Hindlimb muscle (tissue), 1 donor: ENCODE data around the gene SETD1B. TPM values are rescaled to one million over a fixed set of nuclear protein-coding genes. Genes with fewer than 3 reads are reported as not detected.
"Not testable (repeated sequence)": the region's sequence is repeated elsewhere in the genome, so short reads cannot be mapped to it uniquely, and the experiment has no call there.

Source experiments
- DNase-seq: peaks from one replicate; pipeline ENCODE4 v3.0.0-alpha.2; 2013
- polyA plus RNA-seq: library from polyadenylated mRNA; unstranded; fragments of 120-200 nt; gene quantifications from one replicate; pipeline ENCODE4 v1.2.1, GENCODE V29; 2013; ENCODE audit not compliant: insufficient read length

SETD1B gene
- polyA plus RNA-seq = 12.3 TPM

- no peak for DNase-seq
Measured at GRCh38 chr12:121803861-121804416, at the start of gene SETD1B. Gene SETD1B, plus strand, starts transcription at chr12:121804009. Its CDS starts 729 bp downstream, at chr12:121804738.

- DNase-seq = no peak
Measured at GRCh38 chr12:121754836-121755235, 49.0 kb upstream of the SETD1B start.

GRCh38 chr12:121755591-121755990, 48.2 kb upstream of the SETD1B start:
- no peak for DNase-seq

GRCh38 chr12:121758536-121758935, 45.3 kb upstream of the SETD1B start:
- not testable (repeated sequence) for DNase-seq

GRCh38 chr12:121762269-121762668, 41.5 kb upstream of the SETD1B start:
- DNase-seq = peak; percentile 59

GRCh38 chr12:121764808-121765207, 39.0 kb upstream of the SETD1B start:
- no peak for DNase-seq

- DNase-seq = no peak
Measured at GRCh38 chr12:121765573-121765972, 38.2 kb upstream of the SETD1B start.

GRCh38 chr12:121766290-121767039, 37.3 kb upstream of the SETD1B start:
- no peak for DNase-seq

- no peak for DNase-seq
Measured at GRCh38 chr12:121767525-121768016, 36.2 kb upstream of the SETD1B start.

GRCh38 chr12:121769297-121769830, 34.4 kb upstream of the SETD1B start:
- DNase-seq = no peak

- DNase-seq = no peak
Measured at GRCh38 chr12:121769831-121770301, 33.9 kb upstream of the SETD1B start.

- no peak for DNase-seq
Measured at GRCh38 chr12:121770388-121770787, 33.4 kb upstream of the SETD1B start.

- DNase-seq = no peak
Measured at GRCh38 chr12:121770813-121771625, 32.8 kb upstream of the SETD1B start.

- no peak for DNase-seq
Measured at GRCh38 chr12:121773011-121773777, 30.6 kb upstream of the SETD1B start.

GRCh38 chr12:121774968-121775474, 28.8 kb upstream of the SETD1B start:
- no peak for DNase-seq

GRCh38 chr12:121775501-121775900, 28.3 kb upstream of the SETD1B start:
- no peak for DNase-seq

- no peak for DNase-seq
Measured at GRCh38 chr12:121776190-121777098, 27.4 kb upstream of the SETD1B start.

GRCh38 chr12:121778567-121779421, 25.0 kb upstream of the SETD1B start:
- no peak for DNase-seq

- DNase-seq = no peak
Measured at GRCh38 chr12:121779422-121779895, 24.4 kb upstream of the SETD1B start.
